ENCODE measurements around the gene DNAH2.

The DNAH2 gene, protein sequence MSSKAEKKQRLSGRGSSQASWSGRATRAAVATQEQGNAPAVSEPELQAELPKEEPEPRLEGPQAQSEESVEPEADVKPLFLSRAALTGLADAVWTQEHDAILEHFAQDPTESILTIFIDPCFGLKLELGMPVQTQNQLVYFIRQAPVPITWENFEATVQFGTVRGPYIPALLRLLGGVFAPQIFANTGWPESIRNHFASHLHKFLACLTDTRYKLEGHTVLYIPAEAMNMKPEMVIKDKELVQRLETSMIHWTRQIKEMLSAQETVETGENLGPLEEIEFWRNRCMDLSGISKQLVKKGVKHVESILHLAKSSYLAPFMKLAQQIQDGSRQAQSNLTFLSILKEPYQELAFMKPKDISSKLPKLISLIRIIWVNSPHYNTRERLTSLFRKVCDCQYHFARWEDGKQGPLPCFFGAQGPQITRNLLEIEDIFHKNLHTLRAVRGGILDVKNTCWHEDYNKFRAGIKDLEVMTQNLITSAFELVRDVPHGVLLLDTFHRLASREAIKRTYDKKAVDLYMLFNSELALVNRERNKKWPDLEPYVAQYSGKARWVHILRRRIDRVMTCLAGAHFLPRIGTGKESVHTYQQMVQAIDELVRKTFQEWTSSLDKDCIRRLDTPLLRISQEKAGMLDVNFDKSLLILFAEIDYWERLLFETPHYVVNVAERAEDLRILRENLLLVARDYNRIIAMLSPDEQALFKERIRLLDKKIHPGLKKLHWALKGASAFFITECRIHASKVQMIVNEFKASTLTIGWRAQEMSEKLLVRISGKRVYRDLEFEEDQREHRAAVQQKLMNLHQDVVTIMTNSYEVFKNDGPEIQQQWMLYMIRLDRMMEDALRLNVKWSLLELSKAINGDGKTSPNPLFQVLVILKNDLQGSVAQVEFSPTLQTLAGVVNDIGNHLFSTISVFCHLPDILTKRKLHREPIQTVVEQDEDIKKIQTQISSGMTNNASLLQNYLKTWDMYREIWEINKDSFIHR (N-terminal part only)

GRCh38 chr17:7716901-7717755 is at the start of gene DNAH2:
Gene DNAH2 (plus strand): TSS chr17:7717744. CDS start chr17:7719735, 1,991 bp downstream.
- peak within 1 kb of the TSS; percentile 68 to 71 for H3K4me3 ChIP-seq (replicated peaks in 1 of 2; ENCODE audit: low read depth in 2 of 2, low read length in 2 of 2)
- TF ChIP-seq, protein P1, sequence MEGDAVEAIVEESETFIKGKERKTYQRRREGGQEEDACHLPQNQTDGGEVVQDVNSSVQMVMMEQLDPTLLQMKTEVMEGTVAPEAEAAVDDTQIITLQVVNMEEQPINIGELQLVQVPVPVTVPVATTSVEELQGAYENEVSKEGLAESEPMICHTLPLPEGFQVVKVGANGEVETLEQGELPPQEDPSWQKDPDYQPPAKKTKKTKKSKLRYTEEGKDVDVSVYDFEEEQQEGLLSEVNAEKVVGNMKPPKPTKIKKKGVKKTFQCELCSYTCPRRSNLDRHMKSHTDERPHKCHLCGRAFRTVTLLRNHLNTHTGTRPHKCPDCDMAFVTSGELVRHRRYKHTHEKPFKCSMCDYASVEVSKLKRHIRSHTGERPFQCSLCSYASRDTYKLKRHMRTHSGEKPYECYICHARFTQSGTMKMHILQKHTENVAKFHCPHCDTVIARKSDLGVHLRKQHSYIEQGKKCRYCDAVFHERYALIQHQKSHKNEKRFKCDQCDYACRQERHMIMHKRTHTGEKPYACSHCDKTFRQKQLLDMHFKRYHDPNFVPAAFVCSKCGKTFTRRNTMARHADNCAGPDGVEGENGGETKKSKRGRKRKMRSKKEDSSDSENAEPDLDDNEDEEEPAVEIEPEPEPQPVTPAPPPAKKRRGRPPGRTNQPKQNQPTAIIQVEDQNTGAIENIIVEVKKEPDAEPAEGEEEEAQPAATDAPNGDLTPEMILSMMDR (IDR thresholded peaks at IDR 0.05; ENCODE audit: low read depth, low read length), result peak; percentile 40
- DNase-seq (ENCODE audit: low read depth in 2 of 2), result peak; percentile 92 to 96

DNA sequence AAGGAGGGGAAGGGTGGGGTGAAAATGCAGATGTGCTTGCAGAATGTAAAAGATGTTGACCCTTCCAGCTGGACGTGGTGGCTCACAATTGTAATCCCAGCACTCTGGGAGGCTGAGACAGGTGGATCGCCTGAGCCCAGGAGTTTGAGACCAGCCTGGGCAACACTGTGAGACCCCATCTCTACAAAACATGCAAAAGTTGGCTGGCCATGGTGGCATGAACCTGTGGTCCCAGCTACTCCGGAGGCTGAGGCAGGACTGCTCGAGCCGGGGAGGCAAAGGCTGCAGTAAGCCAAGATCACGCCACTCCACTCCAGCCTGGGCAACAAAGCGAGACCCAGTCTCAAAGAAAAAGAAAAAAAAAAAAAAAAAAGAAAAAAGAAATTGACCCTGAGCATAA is 49.1 kb upstream of the DNAH2 start:
- no peak overlapping the region for H3K4me3 ChIP-seq (replicated peaks in 1 of 2; ENCODE audit: low read depth in 2 of 2, low read length in 2 of 2)
- TF ChIP-seq, protein P1 (IDR thresholded peaks at IDR 0.05; ENCODE audit: low read depth, low read length), result no peak
- no peak for DNase-seq (ENCODE audit: low read depth in 2 of 2)

DNA sequence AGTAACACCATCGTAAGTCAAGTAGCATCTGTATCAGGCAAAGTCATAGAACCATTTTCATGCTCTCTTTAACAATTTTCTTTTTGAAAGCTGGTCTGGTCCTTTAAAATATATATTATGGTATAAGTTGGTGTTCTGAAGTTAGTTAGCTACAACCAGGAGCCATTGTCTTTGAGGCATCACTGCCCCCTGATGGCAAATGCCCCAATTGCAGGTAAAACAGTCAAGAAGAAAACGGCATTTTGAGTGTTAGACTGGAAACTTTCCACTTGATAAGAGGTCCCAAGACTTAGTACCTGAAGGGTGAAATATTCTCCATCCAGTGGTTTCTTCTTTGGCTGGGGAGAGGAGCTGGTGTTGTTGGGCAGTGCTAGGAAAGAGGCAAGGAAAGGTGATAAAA is 44.3 kb upstream of the DNAH2 start:
- H3K4me3 ChIP-seq (replicated peaks in 1 of 2; ENCODE audit: low read depth in 2 of 2, low read length in 2 of 2), result no peak overlapping the region
- TF ChIP-seq, protein P1 (IDR thresholded peaks at IDR 0.05; ENCODE audit: low read depth, low read length), result peak; percentile 43
- peak in 1 of 2 donors; percentile 37 for DNase-seq (ENCODE audit: low read depth in 2 of 2)

DNA sequence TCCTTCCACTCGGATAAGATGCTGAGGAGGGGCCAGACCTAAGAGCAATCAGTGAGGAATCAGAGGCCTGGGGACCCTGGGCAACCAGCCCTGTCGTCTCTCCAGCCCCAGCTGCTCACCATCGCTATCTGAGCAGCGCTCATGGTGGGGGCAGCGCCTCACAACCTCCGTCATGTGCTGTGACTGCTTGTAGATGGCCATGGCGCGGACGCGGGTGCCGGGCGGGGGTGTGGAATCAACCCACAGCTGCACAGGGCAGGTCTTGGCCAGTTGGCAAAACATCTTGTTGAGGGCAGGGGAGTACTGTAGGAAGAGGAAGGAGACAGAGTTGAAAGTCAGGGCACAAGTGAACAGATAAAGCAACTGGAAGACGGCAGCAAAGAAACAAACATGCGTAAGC is 42.6 kb upstream of the DNAH2 start:
- no peak overlapping the region for H3K4me3 ChIP-seq (replicated peaks in 1 of 2; ENCODE audit: low read depth in 2 of 2, low read length in 2 of 2)
- DNase-seq (ENCODE audit: low read depth in 2 of 2), result no peak
- TF ChIP-seq, protein P1 (IDR thresholded peaks at IDR 0.05; ENCODE audit: low read depth, low read length), result no peak

- H3K4me3 ChIP-seq (replicated peaks in 1 of 2; ENCODE audit: low read depth in 2 of 2, low read length in 2 of 2), result no peak overlapping the region
- no peak for DNase-seq (ENCODE audit: low read depth in 2 of 2)
- TF ChIP-seq, protein P1 (IDR thresholded peaks at IDR 0.05; ENCODE audit: low read depth, low read length), result no peak
These were observed 41.0 kb upstream of the DNAH2 start for GRCh38 chr17:7676533-7676932.
